Raji (cell line): ENCODE measurements around the gene PALMD.

Experiments used
- POLR2A ChIP-seq: IDR thresholded peaks from 2 replicates; pipeline ENCODE4 v1.6.1; 2011; ENCODE audit warnings: low read depth, low read length, control low read depth; ENCODE audit not compliant: insufficient read depth

Gene PALMD

GRCh38 chr1:99685516-99686180 lies 39.7 kb downstream of the PALMD start:
- TF ChIP-seq POLR2A, result no peak

GRCh38 chr1:99691175-99691574 lies 45.3 kb downstream of the PALMD start:
- no peak for TF ChIP-seq POLR2A

GRCh38 chr1:99696616-99697015 lies 50.7 kb downstream of the PALMD start:
- TF ChIP-seq POLR2A, result no peak

- no peak for TF ChIP-seq POLR2A
Observed at GRCh38 chr1:99697580-99697979, 51.7 kb downstream of the PALMD start.

GRCh38 chr1:99700020-99700419 lies 54.1 kb downstream of the PALMD start:
- TF ChIP-seq POLR2A, result no peak

- no peak for TF ChIP-seq POLR2A
Observed at GRCh38 chr1:99702221-99702620, 56.3 kb downstream of the PALMD start.

- TF ChIP-seq POLR2A, result no peak
Observed at GRCh38 chr1:99704356-99704816, 58.5 kb downstream of the PALMD start.

- TF ChIP-seq POLR2A, result no peak
Observed at GRCh38 chr1:99705385-99705784, 59.5 kb downstream of the PALMD start.

GRCh38 chr1:99707535-99708142 lies 61.7 kb downstream of the PALMD start:
- no peak for TF ChIP-seq POLR2A

GRCh38 chr1:99710994-99711393 lies 65.1 kb downstream of the PALMD start:
- TF ChIP-seq POLR2A, result no peak

GRCh38 chr1:99713006-99713405 lies 67.1 kb downstream of the PALMD start:
- TF ChIP-seq POLR2A, result no peak

- no peak for TF ChIP-seq POLR2A
Observed at GRCh38 chr1:99717005-99717404, 71.1 kb downstream of the PALMD start.

GRCh38 chr1:99723251-99723650 lies 77.3 kb downstream of the PALMD start:
- TF ChIP-seq POLR2A, result no peak

GRCh38 chr1:99725996-99726395 lies 80.1 kb downstream of the PALMD start:
- TF ChIP-seq POLR2A, result no peak

GRCh38 chr1:99726407-99726806 lies 80.5 kb downstream of the PALMD start:
- no peak for TF ChIP-seq POLR2A

GRCh38 chr1:99726818-99727217 lies 80.9 kb downstream of the PALMD start:
- TF ChIP-seq POLR2A, result no peak
